KBM-7 (cell line): ENCODE results near the gene LHX3.

Experiments used
- DNase-seq: peaks from one replicate; pipeline ENCODE4 v3.0.0-alpha.2; 2015
- in situ Hi-C: fragments of 300-500 bp; cut with MboI; formaldehyde crosslinking; loops from 2 replicates; pipeline ENCODE4 v1.14.3; 2020; ENCODE audit warnings: low sequenced_read_pairs, low pct_unique_long_range_greater_than_20kb, mixed read lengths

Gene LHX3

GRCh38 chr9:136197930-136198604, 6.9 kb downstream of the LHX3 start:
- in situ Hi-C loops = no loop called here
- no peak for DNase-seq

GRCh38 chr9:136197084-136197875, 7.6 kb downstream of the LHX3 start:
- no peak for DNase-seq
- in situ Hi-C loops = no loop called here

- in situ Hi-C loops = no loop called here
- DNase-seq = no peak
Measured at GRCh38 chr9:136196404-136197083, 8.4 kb downstream of the LHX3 start.

- in situ Hi-C loops = no loop called here
- no peak for DNase-seq
Measured at GRCh38 chr9:136194540-136194939, 10.4 kb downstream of the LHX3 start.

- in situ Hi-C loops = no loop called here
- no peak for DNase-seq
Measured at GRCh38 chr9:136193891-136194279, 11.0 kb downstream of the LHX3 start.

- in situ Hi-C loops = no loop called here
- no peak for DNase-seq
Measured at GRCh38 chr9:136193127-136193890, 11.6 kb downstream of the LHX3 start.

GRCh38 chr9:136192289-136193126, 12.4 kb downstream of the LHX3 start:
- in situ Hi-C loops = no loop called here
- DNase-seq = no peak

- in situ Hi-C loops = no loop called here
- no peak for DNase-seq
Measured at GRCh38 chr9:136191960-136192286, 13.0 kb downstream of the LHX3 start.

- in situ Hi-C loops = no loop called here
- DNase-seq = no peak
Measured at GRCh38 chr9:136191099-136191959, 13.6 kb downstream of the LHX3 start.

- no peak for DNase-seq
- in situ Hi-C loops = no loop called here
Measured at GRCh38 chr9:136190656-136191055, 14.3 kb downstream of the LHX3 start.

GRCh38 chr9:136190237-136190601, 14.7 kb downstream of the LHX3 start:
- in situ Hi-C loops = no loop called here
- no peak for DNase-seq

- DNase-seq = no peak
- in situ Hi-C loops = no loop called here
Measured at GRCh38 chr9:136189394-136190236, 15.3 kb downstream of the LHX3 start.

- DNase-seq = no peak
- in situ Hi-C loops = no loop called here
Measured at GRCh38 chr9:136187683-136188586, 17.0 kb downstream of the LHX3 start.

GRCh38 chr9:136187197-136187596, 17.7 kb downstream of the LHX3 start:
- in situ Hi-C loops = no loop called here
- DNase-seq = no peak

- no peak for DNase-seq
- in situ Hi-C loops = no loop called here
Measured at GRCh38 chr9:136186386-136186785, 18.5 kb downstream of the LHX3 start.

GRCh38 chr9:136185596-136186366, 19.1 kb downstream of the LHX3 start:
- in situ Hi-C loops = no loop called here

More at GRCh38 chr9:136185596-136186366, 19.1 kb downstream of the LHX3 start:
- no peak for DNase-seq
